HepG2 (cell line): Measurements from ENCODE around the gene TAF7. TPM values are rescaled to one million over a fixed set of nuclear protein-coding genes. Genes with fewer than 3 reads are reported as not detected.

Experiments
- KDM4B ChIP-seq: sonication (generic); formaldehyde crosslinking; IDR thresholded peaks from 2 replicates; pipeline ENCODE4 v1.4.0; 2020; ENCODE audit warnings: missing genetic modification reagents
- KLF9 ChIP-seq: IDR thresholded peaks from 2 replicates; pipeline ENCODE4 v1.6.1; 2016; ENCODE audit warnings: low read depth
- MTA3 ChIP-seq: sonication (generic); formaldehyde crosslinking; IDR thresholded peaks from 2 replicates; pipeline ENCODE4 v1.4.0; 2020; ENCODE audit warnings: missing genetic modification reagents
- NFIC ChIP-seq: IDR thresholded peaks from 2 replicates; pipeline ENCODE4 v1.6.1; 2012; ENCODE audit warnings: mild to moderate bottlenecking, low read length, inconsistent platforms
- PHB2 ChIP-seq: fragments of 450-650 bp; IDR thresholded peaks from 2 replicates; pipeline ENCODE4 v1.6.1; 2018; ENCODE audit not compliant: partially characterized antibody
- PLRG1 ChIP-seq: fragments of 450-650 bp; conservative IDR thresholded peaks from 2 replicates; pipeline ENCODE4 v1.6.1; 2016
- RCOR2 ChIP-seq: IDR thresholded peaks from 2 replicates; pipeline ENCODE4 v1.6.1; 2016; ENCODE audit warnings: missing biosample characterization, missing genetic modification reagents
- SALL2 ChIP-seq: sonication (generic); formaldehyde crosslinking; IDR thresholded peaks from 2 replicates; pipeline ENCODE4 v1.8.1; 2023; ENCODE audit warnings: mild to moderate bottlenecking, missing genetic modification reagents, inconsistent platforms
- SCMH1 ChIP-seq: sonication (generic); formaldehyde crosslinking; IDR thresholded peaks from 2 replicates; pipeline ENCODE4 v1.9.0; 2021; ENCODE audit warnings: missing genetic modification reagents, mild to moderate bottlenecking, borderline replicate concordance
- SPEN ChIP-seq: sonication (generic); formaldehyde crosslinking; IDR thresholded peaks from 2 replicates; pipeline ENCODE4 v1.5.1; 2020; ENCODE audit warnings: low read depth, mild to moderate bottlenecking, missing genetic modification reagents
- TAF1 ChIP-seq: sonication (generic); formaldehyde crosslinking; IDR thresholded peaks from 2 replicates; pipeline ENCODE4 v1.4.0; 2020; ENCODE audit warnings: missing genetic modification reagents
- U2AF1 ChIP-seq: fragments of 200-400 bp; formaldehyde crosslinking; optimal IDR thresholded peaks from 2 replicates; pipeline ENCODE3; 2017; ENCODE audit warnings: mild to moderate bottlenecking, low read depth, low read length
- ZBTB7A ChIP-seq: sonication (generic); formaldehyde crosslinking; IDR thresholded peaks from 2 replicates; pipeline ENCODE4 v1.8.0; 2022; ENCODE audit warnings: mild to moderate bottlenecking, missing genetic modification reagents
- ZNF101 ChIP-seq: sonication (generic); formaldehyde crosslinking; IDR thresholded peaks from 2 replicates; pipeline ENCODE4 v1.4.0; 2020; ENCODE audit warnings: mild to moderate bottlenecking, low read depth, missing genetic modification reagents, borderline replicate concordance
- ZNF136 ChIP-seq: sonication (generic); formaldehyde crosslinking; IDR thresholded peaks from 2 replicates; pipeline ENCODE4 v1.8.1; 2022; ENCODE audit warnings: low read depth, mild to moderate bottlenecking, moderate library complexity, missing genetic modification reagents
- ZNF30 ChIP-seq: sonication (generic); formaldehyde crosslinking; IDR thresholded peaks from 2 replicates; pipeline ENCODE4 v1.5.0; 2020; ENCODE audit warnings: mild to moderate bottlenecking, missing genetic modification reagents
- ZNF383 ChIP-seq: sonication (generic); formaldehyde crosslinking; IDR thresholded peaks from 2 replicates; pipeline ENCODE4 v1.4.0; 2020; ENCODE audit warnings: missing genetic modification reagents, mild to moderate bottlenecking, borderline replicate concordance
- ZNF44 ChIP-seq: sonication (generic); formaldehyde crosslinking; IDR thresholded peaks from 2 replicates; pipeline ENCODE4 v1.5.1; 2020; ENCODE audit warnings: mild to moderate bottlenecking, missing genetic modification reagents
- polyA plus RNA-seq, 8 experiments: library from polyadenylated mRNA; depleted of rRNA in 3 of 8; stranded (reverse) in 7 of 8; unstranded in 1 of 8; fragments of >200 nt; fragmentation: Illumina TruSeq in 4 of 8; extraction: Trizol in 4 of 8; gene quantifications; 2 replicates each; pipeline versions ENCODE4 v1.2.1 to v1.2.3, GENCODE V29; 2011 to 2016; ENCODE audit warnings: low read depth in 4 of 8, missing spikeins in 1 of 8, mixed read lengths in 1 of 8; ENCODE audit not compliant: insufficient read depth in 1 of 8
- total RNA-seq, 5 experiments: library from RNA; depleted of rRNA; stranded (reverse); fragments of >200 nt; fragmentation: Illumina TruSeq; extraction: Trizol; gene quantifications; 2 replicates each; pipeline ENCODE4 v1.2.3, GENCODE V29; 2016; ENCODE audit warnings: low read depth in 1 of 5
- TF ChIP-seq, protein P1 (sequence below): sonication (generic); formaldehyde crosslinking; IDR thresholded peaks from 2 replicates; pipeline ENCODE4 v1.5.0; 2020; ENCODE audit warnings: mild to moderate bottlenecking, missing genetic modification reagents
- TF ChIP-seq, protein P2 (sequence below): sonication (generic); formaldehyde crosslinking; IDR thresholded peaks from 2 replicates; pipeline ENCODE4 v1.4.0; 2020; ENCODE audit warnings: missing genetic modification reagents; ENCODE audit errors: not compliant biosample characterization
- TF ChIP-seq, protein P3 (sequence below): sonication (generic); formaldehyde crosslinking; IDR thresholded peaks from 2 replicates; pipeline ENCODE4 v1.4.0; 2020; ENCODE audit warnings: missing genetic modification reagents, borderline replicate concordance
- TF ChIP-seq, protein P4 (sequence below): IDR thresholded peaks from 2 replicates; pipeline ENCODE4 v1.4.0; 2020; ENCODE audit warnings: mild to moderate bottlenecking, missing genetic modification reagents

TAF7 gene
- total and polyA plus RNA-seq, 2 of the 13 experiments (the other 11 are each of a cell fraction or from before 2014, with no cell fraction given) = 41.6 to 61.5 TPM

DNA sequence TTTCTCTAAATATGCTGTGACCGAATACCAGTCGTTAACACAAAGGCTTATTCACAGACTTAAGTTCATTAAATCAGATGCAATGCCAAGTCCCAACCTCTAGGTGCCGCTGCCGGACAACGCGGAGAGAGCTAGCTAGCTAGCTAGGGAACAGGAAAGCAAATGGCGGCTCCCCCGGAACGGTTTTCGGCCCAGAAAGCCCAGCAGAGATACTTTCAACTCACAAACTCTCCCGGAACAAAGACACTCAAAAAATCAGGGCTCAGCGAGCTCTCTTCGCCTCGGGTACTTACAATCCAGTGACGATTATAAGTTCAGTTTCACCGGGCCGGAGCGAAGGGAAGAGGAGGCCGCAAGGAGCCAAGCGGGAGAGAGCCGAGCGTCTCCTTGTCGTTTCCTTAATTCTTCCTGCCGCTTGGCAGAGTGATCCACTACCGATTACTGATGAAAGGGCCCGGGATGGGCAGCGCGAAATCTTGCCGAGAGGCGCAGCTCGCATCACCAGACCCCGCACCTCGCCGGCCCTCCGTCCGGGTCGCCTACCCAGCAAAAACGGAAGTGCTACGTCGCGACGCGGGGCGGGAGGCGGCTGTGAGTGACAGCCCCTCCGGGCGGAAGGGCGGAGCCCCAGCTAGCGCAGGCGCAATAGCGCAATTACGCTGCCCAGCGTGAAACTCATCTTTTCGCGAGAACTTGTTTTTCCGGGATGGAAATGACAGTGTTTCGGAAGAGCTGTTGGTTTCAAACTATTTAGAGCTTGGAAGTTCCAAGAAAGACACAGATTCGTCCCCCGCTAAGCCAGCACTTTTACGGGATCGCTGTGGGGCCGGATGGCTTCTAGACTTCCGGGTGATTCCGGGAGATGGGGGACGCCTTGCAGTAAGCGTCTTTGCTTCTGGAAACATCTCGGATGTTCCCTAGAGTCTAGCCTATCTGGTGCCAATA lies at the start of gene TAF7 (continued):
- TF ChIP-seq, protein P1, sequence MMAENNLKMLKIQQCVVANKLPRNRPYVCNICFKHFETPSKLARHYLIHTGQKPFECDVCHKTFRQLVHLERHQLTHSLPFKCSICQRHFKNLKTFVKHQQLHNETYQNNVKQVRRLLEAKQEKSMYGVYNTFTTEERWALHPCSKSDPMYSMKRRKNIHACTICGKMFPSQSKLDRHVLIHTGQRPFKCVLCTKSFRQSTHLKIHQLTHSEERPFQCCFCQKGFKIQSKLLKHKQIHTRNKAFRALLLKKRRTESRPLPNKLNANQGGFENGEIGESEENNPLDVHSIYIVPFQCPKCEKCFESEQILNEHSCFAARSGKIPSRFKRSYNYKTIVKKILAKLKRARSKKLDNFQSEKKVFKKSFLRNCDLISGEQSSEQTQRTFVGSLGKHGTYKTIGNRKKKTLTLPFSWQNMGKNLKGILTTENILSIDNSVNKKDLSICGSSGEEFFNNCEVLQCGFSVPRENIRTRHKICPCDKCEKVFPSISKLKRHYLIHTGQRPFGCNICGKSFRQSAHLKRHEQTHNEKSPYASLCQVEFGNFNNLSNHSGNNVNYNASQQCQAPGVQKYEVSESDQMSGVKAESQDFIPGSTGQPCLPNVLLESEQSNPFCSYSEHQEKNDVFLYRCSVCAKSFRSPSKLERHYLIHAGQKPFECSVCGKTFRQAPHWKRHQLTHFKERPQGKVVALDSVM (CRISPR knock-in tag) = 0 out of 2 replicates have a peak, but pooled peaks have one; percentile 40
- TF ChIP-seq ZNF136 (CRISPR knock-in tag) (peak; percentile 49; the same call in 1 of the 2 replicates), KDM4B (CRISPR knock-in tag) (peak; percentile 18; the same call in 1 of the 2 replicates), SALL2 (0 out of 2 replicates have a peak, but pooled peaks have one; percentile 26), NFIC (no peak), PLRG1 (no peak), U2AF1 (peak; percentile 69), ZNF383 (0 out of 2 replicates have a peak, but pooled peaks have one; percentile 29), ZNF101 (no peak), TAF1 (peak; percentile 92), MTA3 (CRISPR knock-in tag) (no peak), ZBTB7A (CRISPR knock-in tag) (no peak; the same call in 1 of the 2 replicates), SCMH1 (no peak), ZNF44 (CRISPR knock-in tag) (peak; percentile 42), KLF9 (CRISPR knock-in tag) (peak; percentile 84), RCOR2 (CRISPR knock-in tag) (peak; percentile 67; the same call in 1 of the 2 replicates), PHB2 (no peak), ZNF30 (CRISPR knock-in tag) (peak; percentile 72; the same call in 1 of the 2 replicates), SPEN (CRISPR knock-in tag) (peak; percentile 91)
- TF ChIP-seq, protein P2, sequence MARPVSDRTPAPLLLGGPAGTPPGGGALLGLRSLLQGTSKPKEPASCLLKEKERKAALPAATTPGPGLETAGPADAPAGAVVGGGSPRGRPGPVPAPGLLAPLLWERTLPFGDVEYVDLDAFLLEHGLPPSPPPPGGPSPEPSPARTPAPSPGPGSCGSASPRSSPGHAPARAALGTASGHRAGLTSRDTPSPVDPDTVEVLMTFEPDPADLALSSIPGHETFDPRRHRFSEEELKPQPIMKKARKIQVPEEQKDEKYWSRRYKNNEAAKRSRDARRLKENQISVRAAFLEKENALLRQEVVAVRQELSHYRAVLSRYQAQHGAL (CRISPR knock-in tag) = no peak
- TF ChIP-seq, protein P3, sequence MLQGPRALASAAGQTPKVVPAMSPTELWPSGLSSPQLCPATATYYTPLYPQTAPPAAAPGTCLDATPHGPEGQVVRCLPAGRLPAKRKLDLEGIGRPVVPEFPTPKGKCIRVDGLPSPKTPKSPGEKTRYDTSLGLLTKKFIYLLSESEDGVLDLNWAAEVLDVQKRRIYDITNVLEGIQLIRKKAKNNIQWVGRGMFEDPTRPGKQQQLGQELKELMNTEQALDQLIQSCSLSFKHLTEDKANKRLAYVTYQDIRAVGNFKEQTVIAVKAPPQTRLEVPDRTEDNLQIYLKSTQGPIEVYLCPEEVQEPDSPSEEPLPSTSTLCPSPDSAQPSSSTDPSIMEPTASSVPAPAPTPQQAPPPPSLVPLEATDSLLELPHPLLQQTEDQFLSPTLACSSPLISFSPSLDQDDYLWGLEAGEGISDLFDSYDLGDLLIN (CRISPR knock-in tag) = peak; percentile 73; the same call in 1 of the 2 replicates
- TF ChIP-seq, protein P4, sequence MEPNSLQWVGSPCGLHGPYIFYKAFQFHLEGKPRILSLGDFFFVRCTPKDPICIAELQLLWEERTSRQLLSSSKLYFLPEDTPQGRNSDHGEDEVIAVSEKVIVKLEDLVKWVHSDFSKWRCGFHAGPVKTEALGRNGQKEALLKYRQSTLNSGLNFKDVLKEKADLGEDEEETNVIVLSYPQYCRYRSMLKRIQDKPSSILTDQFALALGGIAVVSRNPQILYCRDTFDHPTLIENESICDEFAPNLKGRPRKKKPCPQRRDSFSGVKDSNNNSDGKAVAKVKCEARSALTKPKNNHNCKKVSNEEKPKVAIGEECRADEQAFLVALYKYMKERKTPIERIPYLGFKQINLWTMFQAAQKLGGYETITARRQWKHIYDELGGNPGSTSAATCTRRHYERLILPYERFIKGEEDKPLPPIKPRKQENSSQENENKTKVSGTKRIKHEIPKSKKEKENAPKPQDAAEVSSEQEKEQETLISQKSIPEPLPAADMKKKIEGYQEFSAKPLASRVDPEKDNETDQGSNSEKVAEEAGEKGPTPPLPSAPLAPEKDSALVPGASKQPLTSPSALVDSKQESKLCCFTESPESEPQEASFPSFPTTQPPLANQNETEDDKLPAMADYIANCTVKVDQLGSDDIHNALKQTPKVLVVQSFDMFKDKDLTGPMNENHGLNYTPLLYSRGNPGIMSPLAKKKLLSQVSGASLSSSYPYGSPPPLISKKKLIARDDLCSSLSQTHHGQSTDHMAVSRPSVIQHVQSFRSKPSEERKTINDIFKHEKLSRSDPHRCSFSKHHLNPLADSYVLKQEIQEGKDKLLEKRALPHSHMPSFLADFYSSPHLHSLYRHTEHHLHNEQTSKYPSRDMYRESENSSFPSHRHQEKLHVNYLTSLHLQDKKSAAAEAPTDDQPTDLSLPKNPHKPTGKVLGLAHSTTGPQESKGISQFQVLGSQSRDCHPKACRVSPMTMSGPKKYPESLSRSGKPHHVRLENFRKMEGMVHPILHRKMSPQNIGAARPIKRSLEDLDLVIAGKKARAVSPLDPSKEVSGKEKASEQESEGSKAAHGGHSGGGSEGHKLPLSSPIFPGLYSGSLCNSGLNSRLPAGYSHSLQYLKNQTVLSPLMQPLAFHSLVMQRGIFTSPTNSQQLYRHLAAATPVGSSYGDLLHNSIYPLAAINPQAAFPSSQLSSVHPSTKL = peak; percentile 11
